HCT116 (cell line): ENCODE measurements around the gene SLC1A4. TPM values are rescaled to one million over a fixed set of nuclear protein-coding genes. Genes with fewer than 3 reads are reported as not detected.

Experiments
- ATAC-seq: fragments of 200-7000 bp; cut with Tn5 transposase; 2 replicates; pipeline ENCODE4 v1.9.1; 2020; ENCODE audit warnings: mild to moderate bottlenecking, moderate library complexity
- BruUV-seq: library from RNA; stranded (reverse); fragments of 400-500 nt; replicated peaks from 2 replicates; lab custom pipeline; 2021; lab: Mats Ljungman, UMichigan
- CTCF ChIA-PET: fragments of 300-600 bp; sonication (Branson Sonifier 250); formaldehyde crosslinking; loops from one replicate; lab custom pipeline; 2021; ENCODE audit warnings: antibody characterized with exemption; lab: Charles Lee
- POLR2A ChIA-PET: fragments of 300-600, 350-600 bp; sonication (Branson Sonifier 250); formaldehyde crosslinking; loops from one replicate; lab custom pipeline; 2021; ENCODE audit warnings: antibody characterized with exemption; lab: Charles Lee
- RAD21 ChIA-PET, 2 experiments: fragments of 300-600 bp; sonication (Branson Sonifier 250); formaldehyde crosslinking; loops; one replicate each; lab custom pipeline; 2023; ENCODE audit warnings: low total read pairs in 2 of 2; ENCODE audit not compliant: uncharacterized antibody in 2 of 2, unreplicated experiment in 2 of 2, low non-redundant PET in 1 of 2; lab: Charles Lee
- DNase-seq: peaks from one replicate; pipeline ENCODE4 v3.0.0-alpha.2; 2010; ENCODE audit warnings: low read depth, low spot score
- H2AFZ ChIP-seq: fragments of 200-600 bp; shearing (Covaris generic), sonication (generic); 2 replicates; pipeline ENCODE4 v1.6.1; 2017; ENCODE audit warnings: low read depth, mixed run types, mixed read lengths, antibody characterized with exemption, low read length; ENCODE audit not compliant: poor library complexity, severe bottlenecking
- H3K27ac ChIP-seq: 2 replicates; pipeline ENCODE4 v1.5.1; 2012; ENCODE audit warnings: low read depth, low read length
- H3K27me3 ChIP-seq: fragments of 200-600 bp; sonication (generic); 2 replicates; pipeline ENCODE4 v1.6.1; 2016; ENCODE audit warnings: mixed run types, low read length, mixed read lengths; ENCODE audit not compliant: insufficient read depth
- H3K36me3 ChIP-seq, 2 experiments: fragments of 200-500 bp in 1 of 2; fragments of 200-600 bp in 1 of 2; sonication (Bioruptor generic) in 1 of 2; sonication (generic) in 1 of 2; 2 replicates each; pipeline versions ENCODE4 v1.5.1 to v1.6.1; 2014 to 2016; ENCODE audit warnings: low read length in 2 of 2, inconsistent platforms in 1 of 2, mixed read lengths in 1 of 2, mixed run types in 1 of 2; ENCODE audit not compliant: insufficient read depth in 2 of 2, control insufficient read depth in 1 of 2
- H3K4me1 ChIP-seq, 2 experiments: fragments of 200-600 bp in 1 of 2; sonication (generic) in 1 of 2; 2 replicates each; pipeline versions ENCODE4 v1.5.1 to v1.6.1; 2012 to 2017; ENCODE audit warnings: low read length in 2 of 2, inconsistent platforms in 1 of 2, mild to moderate bottlenecking in 1 of 2, mixed read lengths in 1 of 2, mixed run types in 1 of 2, moderate library complexity in 1 of 2; ENCODE audit not compliant: insufficient read depth in 2 of 2, control insufficient read depth in 1 of 2
- H3K4me2 ChIP-seq: fragments of 200-600 bp; sonication (generic); 2 replicates; pipeline ENCODE4 v1.6.1; 2017; ENCODE audit warnings: mixed run types, low read length, mixed read lengths
- H3K4me3 ChIP-seq, 2 experiments: fragments of 200-600 bp in 1 of 2; sonication (generic) in 1 of 2; replicated peaks in 1 of 2; 2 replicates each; pipeline ENCODE4 v1.5.1; 2011 to 2016; ENCODE audit warnings: low read length in 2 of 2, control low read depth in 1 of 2, low read depth in 1 of 2, mild to moderate bottlenecking in 1 of 2, mixed read lengths in 1 of 2, mixed run types in 1 of 2
- H3K79me2 ChIP-seq: fragments of 200-600 bp; sonication (generic); 2 replicates; pipeline ENCODE4 v1.6.1; 2017; ENCODE audit warnings: mild to moderate bottlenecking, mixed run types, low read length, moderate library complexity, mixed read lengths; ENCODE audit not compliant: insufficient read depth
- H3K9ac ChIP-seq: fragments of 200-600 bp; sonication (generic); 2 replicates; pipeline ENCODE4 v1.6.1; 2016; ENCODE audit warnings: low read length, mixed read lengths
- H3K9me2 ChIP-seq: fragments of 200-600 bp; sonication (generic), shearing (Covaris generic); 2 replicates; pipeline ENCODE4 v1.6.1; 2017; ENCODE audit warnings: mixed run types, mild to moderate bottlenecking, moderate library complexity; ENCODE audit not compliant: insufficient read depth
- H3K9me3 ChIP-seq, 2 experiments: fragments of 200-500 bp in 1 of 2; fragments of 200-600 bp in 1 of 2; sonication (Bioruptor generic) in 1 of 2; sonication (generic) in 1 of 2; 2 replicates each; pipeline ENCODE4 v1.6.1; 2014 to 2017; ENCODE audit warnings: low read length in 2 of 2, mixed read lengths in 2 of 2, inconsistent platforms in 1 of 2, low read depth in 1 of 2, mild to moderate bottlenecking in 1 of 2, mixed run types in 1 of 2, moderate library complexity in 1 of 2; ENCODE audit not compliant: control insufficient read depth in 1 of 2, insufficient read depth in 1 of 2
- H4K20me1 ChIP-seq: fragments of 200-600 bp; sonication (generic), shearing (Covaris generic); 2 replicates; pipeline ENCODE4 v1.6.1; 2017; ENCODE audit warnings: mixed run types, mild to moderate bottlenecking, moderate library complexity; ENCODE audit not compliant: insufficient read depth
- CEBPB ChIP-seq: IDR thresholded peaks from 2 replicates; pipeline ENCODE4 v1.6.1; 2012; ENCODE audit warnings: low read depth
- EGR1 ChIP-seq: IDR thresholded peaks from 2 replicates; pipeline ENCODE4 v1.6.1; 2012; ENCODE audit warnings: low read depth
- ELF1 ChIP-seq: IDR thresholded peaks from 2 replicates; pipeline ENCODE4 v1.6.1; 2012; ENCODE audit warnings: low read depth, borderline replicate concordance
- EZH2 ChIP-seq: fragments of 200-600 bp; sonication (generic); IDR thresholded peaks from 2 replicates; pipeline ENCODE4 v1.6.1; 2017; ENCODE audit warnings: antibody characterized with exemption, mixed run types
- FOSL1 ChIP-seq: IDR thresholded peaks from 2 replicates; pipeline ENCODE4 v1.6.1; 2012; ENCODE audit warnings: low read depth
- JUND ChIP-seq: IDR thresholded peaks from 2 replicates; pipeline ENCODE4 v1.6.1; 2012
- POLR2A ChIP-seq: IDR thresholded peaks from 2 replicates; pipeline ENCODE4 v1.7.0; 2011; ENCODE audit warnings: borderline replicate concordance; ENCODE audit not compliant: insufficient read depth, insufficient read length; ENCODE audit errors: extremely low read depth
- POLR2AphosphoS5 ChIP-seq: IDR thresholded peaks from 2 replicates; pipeline ENCODE4 v1.6.1; 2011; ENCODE audit warnings: mild to moderate bottlenecking, low read depth, low read length, moderate library complexity
- RAD21 ChIP-seq: IDR thresholded peaks from 2 replicates; pipeline ENCODE4 v1.6.1; 2012; ENCODE audit warnings: low read depth, mild to moderate bottlenecking
- SIN3A ChIP-seq: IDR thresholded peaks from 2 replicates; pipeline ENCODE4 v1.6.1; 2012; ENCODE audit warnings: low read depth
- SP1 ChIP-seq: IDR thresholded peaks from 2 replicates; pipeline ENCODE4 v1.6.1; 2012; ENCODE audit warnings: low read depth
- SRF ChIP-seq: IDR thresholded peaks from 2 replicates; pipeline ENCODE4 v1.6.1; 2012; ENCODE audit warnings: low read depth
- TCF7L2 ChIP-seq: IDR thresholded peaks from 2 replicates; pipeline ENCODE4 v1.7.0; 2011; ENCODE audit warnings: borderline replicate concordance, inconsistent platforms; ENCODE audit not compliant: insufficient read depth, insufficient read length; ENCODE audit errors: extremely low read depth
- YY1 ChIP-seq: IDR thresholded peaks from 2 replicates; pipeline ENCODE4 v1.6.1; 2011; ENCODE audit warnings: low read length, low read depth, moderate library complexity, mild to moderate bottlenecking; ENCODE audit not compliant: insufficient replicate concordance; ENCODE audit errors: extremely low read depth
- ZBTB33 ChIP-seq: IDR thresholded peaks from 2 replicates; pipeline ENCODE4 v1.6.1; 2011; ENCODE audit warnings: mild to moderate bottlenecking, low read length, moderate library complexity; ENCODE audit not compliant: insufficient replicate concordance; ENCODE audit errors: extremely low read depth
- ZFX ChIP-seq: fragments of 450-650 bp; IDR thresholded peaks from 2 replicates; pipeline ENCODE4 v1.6.1; 2017
- ZNF274 ChIP-seq: fragments of 200-500 bp; sonication (Bioruptor generic); IDR thresholded peaks from 2 replicates; pipeline ENCODE4 v1.6.1; 2014; ENCODE audit warnings: mild to moderate bottlenecking, low read depth, low read length, inconsistent platforms
- intact Hi-C: fragments of 100-400 bp; cut with micrococcal nuclease; formaldehyde crosslinking; loops from 2 replicates; pipeline ENCODE4 v1.10.0; 2022
- total RNA-seq: library from RNA; stranded (reverse); gene quantifications from one replicate; pipeline ENCODE4 v1.2.1, GENCODE V29; 2021; ENCODE audit not compliant: unreplicated experiment
- TF ChIP-seq, protein P1 (sequence below): IDR thresholded peaks from 2 replicates; pipeline ENCODE4 v1.6.1; 2012; ENCODE audit warnings: low read depth
- TF ChIP-seq, protein P2 (sequence below): IDR thresholded peaks from 2 replicates; pipeline ENCODE4 v1.6.1; 2012
- TF ChIP-seq, protein P3 (sequence below), 3 experiments: fragments of 200-600 bp in 1 of 3; sonication (generic) in 1 of 3; IDR thresholded peaks in 2 of 3; conservative IDR thresholded peaks in 1 of 3; 2 replicates each; pipeline ENCODE4 v1.5.1; 2012 to 2017; ENCODE audit warnings: low read depth in 2 of 3, low read length in 2 of 3, antibody characterized with exemption in 1 of 3, borderline replicate concordance in 1 of 3, control low read depth in 1 of 3, mild to moderate bottlenecking in 1 of 3, mixed read lengths in 1 of 3, mixed run types in 1 of 3, moderate library complexity in 1 of 3; ENCODE audit not compliant: insufficient read depth in 1 of 3

SLC1A4 gene
- total RNA-seq, 1 experiment from 2014 or later, result 9.2 TPM

DNA sequence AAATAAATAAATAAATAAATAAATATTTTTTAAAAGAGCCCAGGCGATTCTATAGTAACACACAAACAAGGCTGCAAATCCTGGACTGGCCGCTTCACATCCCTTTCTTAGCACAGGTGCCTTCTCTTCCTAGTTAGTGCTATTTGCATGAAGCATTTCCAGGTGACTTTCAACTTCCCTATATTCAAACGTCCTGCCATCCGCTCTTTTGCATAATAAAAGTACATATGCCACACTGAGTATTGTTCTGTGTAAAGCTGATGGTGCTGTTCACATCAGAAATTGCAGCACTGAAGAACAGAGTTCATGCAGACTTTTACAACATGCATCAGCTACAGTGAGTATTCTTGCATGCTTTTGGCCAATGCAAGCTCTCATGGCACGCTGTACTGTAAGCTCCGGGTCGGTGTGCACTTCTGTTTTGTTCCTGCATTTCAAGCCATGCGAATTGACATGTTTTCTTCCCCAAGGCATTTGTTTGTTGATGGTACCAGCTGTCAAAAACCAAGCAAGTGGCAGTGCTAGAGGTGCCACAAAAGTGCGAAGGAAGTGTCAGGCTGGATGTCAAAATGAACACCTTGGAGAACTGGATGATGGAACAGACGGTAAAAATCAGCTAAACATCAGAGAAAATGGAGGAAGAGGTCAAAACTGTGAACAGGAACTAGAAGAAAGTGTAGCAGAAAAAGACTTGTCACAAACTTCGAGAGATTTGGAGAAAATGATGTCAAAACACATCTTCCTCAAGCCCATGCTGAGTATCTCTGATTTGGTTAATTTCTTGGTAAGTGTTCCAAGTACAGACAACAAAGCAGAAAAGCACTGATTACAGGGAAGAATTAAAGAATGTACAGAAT lies 41.5 kb downstream of the SLC1A4 start:
- Histone ChIP-seq H3K9me3 (no peaks in the 10 kb centered on the region), H3K4me2 (no peak overlapping the region), H4K20me1 (no peaks in the 10 kb centered on the region), H3K9ac (no peak overlapping the region), H3K27me3 (no peaks in the 10 kb centered on the region), H3K4me1 (no peaks in the 10 kb centered on the region), H3K36me3 (no peaks in the 10 kb centered on the region), H3K79me2 (no peaks in the 10 kb centered on the region), H2AFZ (no peak overlapping the region), H3K4me3 (no peak overlapping the region), H3K9me2 (no peaks in the 10 kb centered on the region), H3K27ac (no peak overlapping the region)
- ATAC-seq, result no peak
- ChIA-PET CTCF (interaction anchor here (5.2 kb wide), 1 partner anchor 113 kb away, joined by 32 read pairs; no protein-coding TSS in a partner anchor), POLR2A (no interaction called here), RAD21 (no interaction called here)
- TF ChIP-seq, protein P1, sequence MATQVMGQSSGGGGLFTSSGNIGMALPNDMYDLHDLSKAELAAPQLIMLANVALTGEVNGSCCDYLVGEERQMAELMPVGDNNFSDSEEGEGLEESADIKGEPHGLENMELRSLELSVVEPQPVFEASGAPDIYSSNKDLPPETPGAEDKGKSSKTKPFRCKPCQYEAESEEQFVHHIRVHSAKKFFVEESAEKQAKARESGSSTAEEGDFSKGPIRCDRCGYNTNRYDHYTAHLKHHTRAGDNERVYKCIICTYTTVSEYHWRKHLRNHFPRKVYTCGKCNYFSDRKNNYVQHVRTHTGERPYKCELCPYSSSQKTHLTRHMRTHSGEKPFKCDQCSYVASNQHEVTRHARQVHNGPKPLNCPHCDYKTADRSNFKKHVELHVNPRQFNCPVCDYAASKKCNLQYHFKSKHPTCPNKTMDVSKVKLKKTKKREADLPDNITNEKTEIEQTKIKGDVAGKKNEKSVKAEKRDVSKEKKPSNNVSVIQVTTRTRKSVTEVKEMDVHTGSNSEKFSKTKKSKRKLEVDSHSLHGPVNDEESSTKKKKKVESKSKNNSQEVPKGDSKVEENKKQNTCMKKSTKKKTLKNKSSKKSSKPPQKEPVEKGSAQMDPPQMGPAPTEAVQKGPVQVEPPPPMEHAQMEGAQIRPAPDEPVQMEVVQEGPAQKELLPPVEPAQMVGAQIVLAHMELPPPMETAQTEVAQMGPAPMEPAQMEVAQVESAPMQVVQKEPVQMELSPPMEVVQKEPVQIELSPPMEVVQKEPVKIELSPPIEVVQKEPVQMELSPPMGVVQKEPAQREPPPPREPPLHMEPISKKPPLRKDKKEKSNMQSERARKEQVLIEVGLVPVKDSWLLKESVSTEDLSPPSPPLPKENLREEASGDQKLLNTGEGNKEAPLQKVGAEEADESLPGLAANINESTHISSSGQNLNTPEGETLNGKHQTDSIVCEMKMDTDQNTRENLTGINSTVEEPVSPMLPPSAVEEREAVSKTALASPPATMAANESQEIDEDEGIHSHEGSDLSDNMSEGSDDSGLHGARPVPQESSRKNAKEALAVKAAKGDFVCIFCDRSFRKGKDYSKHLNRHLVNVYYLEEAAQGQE, result no peak
- TF ChIP-seq JUND, result no peak
- no peak for TF ChIP-seq EGR1
- TF ChIP-seq ZFX, result no peak
- no peak for TF ChIP-seq SP1
- no peak for TF ChIP-seq CEBPB
- TF ChIP-seq ZNF274, result no peak
- TF ChIP-seq TCF7L2, result no peak
- TF ChIP-seq EZH2, result no peak
- no peak for TF ChIP-seq ZBTB33
- no peak for TF ChIP-seq FOSL1
- TF ChIP-seq RAD21, result no peak
- TF ChIP-seq SRF, result no peak
- no peak for TF ChIP-seq POLR2A
- TF ChIP-seq SIN3A, result no peak
- TF ChIP-seq, protein P2, sequence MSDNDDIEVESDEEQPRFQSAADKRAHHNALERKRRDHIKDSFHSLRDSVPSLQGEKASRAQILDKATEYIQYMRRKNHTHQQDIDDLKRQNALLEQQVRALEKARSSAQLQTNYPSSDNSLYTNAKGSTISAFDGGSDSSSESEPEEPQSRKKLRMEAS, result no peak
- TF ChIP-seq YY1, result no peak
- TF ChIP-seq ELF1, result no peak
- TF ChIP-seq, protein P3, sequence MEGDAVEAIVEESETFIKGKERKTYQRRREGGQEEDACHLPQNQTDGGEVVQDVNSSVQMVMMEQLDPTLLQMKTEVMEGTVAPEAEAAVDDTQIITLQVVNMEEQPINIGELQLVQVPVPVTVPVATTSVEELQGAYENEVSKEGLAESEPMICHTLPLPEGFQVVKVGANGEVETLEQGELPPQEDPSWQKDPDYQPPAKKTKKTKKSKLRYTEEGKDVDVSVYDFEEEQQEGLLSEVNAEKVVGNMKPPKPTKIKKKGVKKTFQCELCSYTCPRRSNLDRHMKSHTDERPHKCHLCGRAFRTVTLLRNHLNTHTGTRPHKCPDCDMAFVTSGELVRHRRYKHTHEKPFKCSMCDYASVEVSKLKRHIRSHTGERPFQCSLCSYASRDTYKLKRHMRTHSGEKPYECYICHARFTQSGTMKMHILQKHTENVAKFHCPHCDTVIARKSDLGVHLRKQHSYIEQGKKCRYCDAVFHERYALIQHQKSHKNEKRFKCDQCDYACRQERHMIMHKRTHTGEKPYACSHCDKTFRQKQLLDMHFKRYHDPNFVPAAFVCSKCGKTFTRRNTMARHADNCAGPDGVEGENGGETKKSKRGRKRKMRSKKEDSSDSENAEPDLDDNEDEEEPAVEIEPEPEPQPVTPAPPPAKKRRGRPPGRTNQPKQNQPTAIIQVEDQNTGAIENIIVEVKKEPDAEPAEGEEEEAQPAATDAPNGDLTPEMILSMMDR (IDR thresholded peaks at IDR 0.05 in 2 of 3, conservative IDR thresholded peaks at IDR 0.05 in 1 of 3; ENCODE audit: borderline replicate concordance in 1 of 3, insufficient read depth in 1 of 3, low read depth in 2 of 3, low read length in 2 of 3), result no peak
- no peak for TF ChIP-seq POLR2AphosphoS5
- DNase-seq, result no peak
- no TSS peak for BruUV-seq
- intact Hi-C loops, result no loop called here
